Uterus (tissue), 2 donors: ENCODE results near the gene MARCHF9.

Source experiments
- POLR2A ChIP-seq, 2 donors: fragments of 450-650 bp; IDR thresholded peaks; one replicate each; pipeline ENCODE4 v1.6.1; 2016; ENCODE audit warnings: antibody characterized with exemption in 2 of 2, mild to moderate bottlenecking in 1 of 2, moderate library complexity in 1 of 2
- TF ChIP-seq, protein P1 (sequence below), 4 experiments: fragments of 200-600 bp in 2 of 4; fragments of 450-650 bp in 2 of 4; sonication (generic) in 2 of 4; IDR thresholded peaks; one replicate each; pipeline ENCODE4 v1.5.1; 2016 to 2019; ENCODE audit warnings: antibody characterized with exemption in 4 of 4, mild to moderate bottlenecking in 2 of 4, moderate library complexity in 1 of 4

DNA sequence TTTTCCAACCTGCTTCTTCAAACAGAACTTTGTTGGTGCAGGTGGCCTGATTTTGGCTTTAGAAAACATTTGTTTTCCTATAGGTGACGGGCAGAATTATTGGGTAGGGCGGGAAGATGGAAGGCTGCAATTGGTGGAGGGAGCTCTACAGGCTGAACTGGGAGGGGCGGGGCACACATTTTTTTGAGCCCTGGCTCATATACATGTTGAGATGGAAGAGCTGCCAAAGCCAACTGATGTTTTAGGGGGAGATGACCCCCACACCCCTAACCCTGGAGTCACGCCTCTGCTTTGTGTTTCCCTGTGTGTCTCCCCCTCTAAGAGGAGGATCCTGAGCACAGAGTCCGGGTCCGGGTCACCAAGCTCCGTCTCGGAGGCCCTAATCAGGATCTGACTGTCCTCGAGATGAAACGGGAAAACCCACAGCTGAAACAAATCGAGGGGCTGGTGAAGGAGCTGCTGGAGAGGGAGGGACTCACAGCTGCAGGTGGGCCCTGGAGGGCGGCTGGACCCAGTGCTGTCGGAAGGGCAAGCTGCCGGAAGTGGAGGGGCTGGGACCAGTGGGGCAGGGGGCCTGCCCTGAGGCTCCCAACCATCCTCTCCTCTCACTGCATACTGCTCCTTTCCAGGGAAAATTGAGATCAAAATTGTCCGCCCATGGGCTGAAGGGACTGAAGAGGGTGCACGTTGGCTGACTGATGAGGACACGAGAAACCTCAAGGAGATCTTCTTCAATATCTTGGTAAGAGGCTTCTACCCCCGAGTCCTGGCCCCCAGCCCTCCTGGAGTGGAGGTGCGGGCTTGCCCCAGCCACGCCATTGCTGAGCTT lies 34.9 kb upstream of the MARCHF9 start:
- TF ChIP-seq, protein P1, sequence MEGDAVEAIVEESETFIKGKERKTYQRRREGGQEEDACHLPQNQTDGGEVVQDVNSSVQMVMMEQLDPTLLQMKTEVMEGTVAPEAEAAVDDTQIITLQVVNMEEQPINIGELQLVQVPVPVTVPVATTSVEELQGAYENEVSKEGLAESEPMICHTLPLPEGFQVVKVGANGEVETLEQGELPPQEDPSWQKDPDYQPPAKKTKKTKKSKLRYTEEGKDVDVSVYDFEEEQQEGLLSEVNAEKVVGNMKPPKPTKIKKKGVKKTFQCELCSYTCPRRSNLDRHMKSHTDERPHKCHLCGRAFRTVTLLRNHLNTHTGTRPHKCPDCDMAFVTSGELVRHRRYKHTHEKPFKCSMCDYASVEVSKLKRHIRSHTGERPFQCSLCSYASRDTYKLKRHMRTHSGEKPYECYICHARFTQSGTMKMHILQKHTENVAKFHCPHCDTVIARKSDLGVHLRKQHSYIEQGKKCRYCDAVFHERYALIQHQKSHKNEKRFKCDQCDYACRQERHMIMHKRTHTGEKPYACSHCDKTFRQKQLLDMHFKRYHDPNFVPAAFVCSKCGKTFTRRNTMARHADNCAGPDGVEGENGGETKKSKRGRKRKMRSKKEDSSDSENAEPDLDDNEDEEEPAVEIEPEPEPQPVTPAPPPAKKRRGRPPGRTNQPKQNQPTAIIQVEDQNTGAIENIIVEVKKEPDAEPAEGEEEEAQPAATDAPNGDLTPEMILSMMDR (IDR thresholded peaks at IDR 0.05) = no peak
- no peak for TF ChIP-seq POLR2A (IDR thresholded peaks at IDR 0.05)
